ENCODE data around the gene PHLDB2. TPM values are rescaled to one million over a fixed set of nuclear protein-coding genes. Genes with fewer than 3 reads are reported as not detected.

The PHLDB2 gene
- total RNA-seq, 1 donor from 2014 or later, result 3.4 TPM

DNA sequence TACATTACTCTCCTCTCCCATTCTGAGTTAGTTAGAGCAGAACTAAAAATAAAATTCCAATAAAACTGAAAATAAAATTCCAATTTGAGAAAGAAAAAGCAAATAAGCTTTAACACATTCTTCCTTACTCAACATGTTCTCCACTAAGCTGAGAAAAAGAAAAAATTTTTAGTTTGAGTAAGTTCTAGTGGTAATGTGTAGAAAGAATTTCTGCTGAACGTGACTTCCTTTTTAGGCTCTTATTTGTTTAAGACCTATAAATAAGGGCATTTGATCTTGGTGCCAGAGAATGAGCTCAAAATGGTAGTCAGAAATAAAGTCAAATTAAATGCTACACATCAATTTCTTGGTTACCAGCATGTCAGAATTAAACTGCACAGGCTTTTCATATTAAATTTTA is 62.1 kb downstream of the PHLDB2 start:
- intact Hi-C loops (cut with micrococcal nuclease), result no loop called here

GRCh38 chr3:111923095-111923771 is 64.2 kb downstream of the PHLDB2 start:
- intact Hi-C loops (cut with micrococcal nuclease), result no loop called here

DNA sequence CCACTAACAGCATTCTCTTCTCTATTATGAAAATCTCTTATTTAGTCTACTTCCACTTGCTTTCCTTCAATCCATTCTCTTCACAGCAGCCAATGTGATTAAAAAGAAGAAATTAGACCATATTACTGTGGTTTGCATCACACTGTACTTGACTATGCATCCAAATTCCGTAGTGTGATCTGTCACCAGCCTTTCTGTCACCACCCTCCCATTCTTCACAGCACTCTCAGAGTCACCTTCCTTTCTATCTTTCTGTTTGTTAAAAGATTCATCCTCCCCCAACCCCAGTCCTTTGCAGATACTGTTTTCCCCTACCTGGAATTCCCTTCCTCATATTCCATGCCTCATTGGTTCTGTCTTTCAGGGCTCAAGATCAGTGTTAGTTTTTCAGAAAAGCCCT is 64.7 kb downstream of the PHLDB2 start:
- intact Hi-C loops (cut with micrococcal nuclease), result no loop called here

GRCh38 chr3:111924283-111924682 is 65.2 kb downstream of the PHLDB2 start:
- intact Hi-C loops (cut with micrococcal nuclease), result no loop called here

DNA sequence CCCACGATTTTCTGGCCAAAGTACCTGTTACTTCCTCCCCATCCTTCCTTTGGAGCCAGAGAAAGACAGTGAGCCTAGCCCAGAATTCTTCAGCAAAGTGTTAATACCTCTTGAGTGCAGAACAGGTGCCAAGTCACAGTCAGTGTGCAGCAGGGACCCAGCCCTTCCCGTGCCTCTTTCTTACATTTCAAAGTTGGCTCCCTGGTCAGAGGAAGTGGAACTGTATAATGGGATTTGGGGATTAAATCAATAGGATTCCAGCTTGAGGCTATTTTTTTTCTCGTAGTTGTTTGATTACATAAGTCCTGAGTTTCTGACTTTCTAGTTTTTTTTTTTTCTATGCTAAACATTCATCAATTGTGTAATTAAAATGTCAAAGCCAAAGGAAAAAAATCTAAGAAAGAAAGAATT is 67.2 kb downstream of the PHLDB2 start:
- intact Hi-C loops (cut with micrococcal nuclease), result no loop called here

DNA sequence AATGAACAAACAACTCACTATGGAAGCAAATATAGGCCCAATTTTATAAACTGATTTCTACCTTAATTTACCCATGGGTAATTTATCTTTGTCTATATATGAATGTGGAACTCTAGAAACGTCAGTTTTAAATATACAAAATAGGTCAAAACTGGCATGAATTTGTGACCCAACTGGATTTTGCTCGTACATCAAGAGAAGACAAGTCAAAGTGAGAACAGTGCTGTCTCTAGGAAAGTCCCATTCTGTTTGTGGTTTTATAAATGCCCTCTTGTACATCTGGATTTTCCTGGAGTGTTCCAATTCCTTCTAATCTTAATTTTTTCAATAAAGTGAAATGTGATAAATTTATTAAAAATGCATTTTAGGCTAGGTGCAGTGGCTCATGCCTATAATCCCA is 69.5 kb downstream of the PHLDB2 start:
- intact Hi-C loops (cut with micrococcal nuclease), result no loop called here

- intact Hi-C loops (cut with micrococcal nuclease), result no loop called here
These were observed 70.4 kb downstream of the PHLDB2 start for GRCh38 chr3:111929484-111929883.

GRCh38 chr3:111932946-111933345 is 73.9 kb downstream of the PHLDB2 start:
- intact Hi-C loops (cut with micrococcal nuclease), result no loop called here

- intact Hi-C loops (cut with micrococcal nuclease), result no loop called here
These were observed 77.3 kb downstream of the PHLDB2 start for GRCh38 chr3:111936191-111936841.

- intact Hi-C loops (cut with micrococcal nuclease), result no loop called here
These were observed 77.9 kb downstream of the PHLDB2 start for GRCh38 chr3:111936967-111937366.

GRCh38 chr3:111937871-111938270 is 78.8 kb downstream of the PHLDB2 start:
- intact Hi-C loops (cut with micrococcal nuclease), result no loop called here

GRCh38 chr3:111939873-111940272 is 80.8 kb downstream of the PHLDB2 start:
- intact Hi-C loops (cut with micrococcal nuclease), result no loop called here

GRCh38 chr3:111943533-111943932 is 84.5 kb downstream of the PHLDB2 start:
- intact Hi-C loops (cut with micrococcal nuclease), result no loop called here

GRCh38 chr3:111944372-111944771 is 85.3 kb downstream of the PHLDB2 start:
- intact Hi-C loops (cut with micrococcal nuclease), result no loop called here

DNA sequence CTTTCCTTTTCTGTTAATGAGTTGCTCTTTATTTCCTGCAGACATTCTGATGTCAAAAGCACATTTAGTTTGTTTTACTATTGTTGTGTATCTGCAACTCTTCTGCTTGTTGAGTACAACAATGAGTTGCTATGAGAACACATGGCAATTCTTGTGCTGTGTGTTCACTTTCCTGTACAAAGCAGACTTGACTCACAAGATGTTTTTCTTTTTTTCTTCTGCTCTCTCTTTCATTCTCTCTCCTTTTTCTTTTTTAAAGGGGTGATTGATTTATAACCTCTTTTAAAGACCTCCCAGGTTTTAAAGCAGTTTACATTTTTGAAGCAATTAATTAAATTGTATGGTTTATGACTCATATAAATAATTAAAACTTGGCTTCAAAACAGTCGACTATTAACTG is 88.2 kb downstream of the PHLDB2 start:
- intact Hi-C loops (cut with micrococcal nuclease), result no loop called here

DNA sequence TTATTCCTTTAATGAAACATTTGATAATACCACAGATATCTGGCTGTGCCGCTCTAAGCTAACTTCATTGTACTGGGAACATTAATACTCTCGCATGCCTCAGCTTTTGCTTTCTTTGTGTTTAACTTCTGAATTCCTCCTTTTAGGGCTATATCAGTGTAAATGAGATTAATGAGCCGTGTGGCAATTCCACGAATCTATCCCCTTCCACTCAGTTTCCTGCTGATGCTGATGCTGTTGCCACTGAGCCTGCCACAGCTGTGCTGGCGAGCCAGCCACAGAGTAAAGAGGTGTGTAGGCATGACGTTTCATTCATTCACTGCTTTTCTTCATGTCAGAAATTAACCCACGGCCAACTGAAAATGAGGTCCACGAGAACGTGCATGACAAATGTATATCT is 89.7 kb downstream of the PHLDB2 start:
- intact Hi-C loops (cut with micrococcal nuclease), result no loop called here

DNA sequence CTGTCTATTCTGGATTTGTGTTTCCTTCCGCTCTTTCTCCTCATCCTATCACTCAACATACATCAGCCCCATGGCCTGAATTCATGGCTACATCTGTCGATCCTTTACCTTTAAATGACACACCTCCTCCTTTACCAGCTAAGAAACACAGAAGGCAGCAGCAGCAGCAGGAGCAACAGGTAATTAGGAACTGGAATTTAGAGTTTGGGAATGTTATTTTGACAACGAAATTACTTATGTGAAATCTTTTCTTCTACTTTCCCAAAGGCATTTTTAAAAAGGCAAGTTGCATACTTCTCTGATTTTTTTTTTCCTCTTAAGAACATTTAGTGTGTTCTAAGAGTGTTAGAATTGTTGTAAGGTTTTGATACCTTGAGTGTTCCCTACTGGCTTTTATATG is 90.6 kb downstream of the PHLDB2 start:
- intact Hi-C loops (cut with micrococcal nuclease), result no loop called here

GRCh38 chr3:111951032-111951431 is 92.0 kb downstream of the PHLDB2 start:
- intact Hi-C loops (cut with micrococcal nuclease), result no loop called here

DNA sequence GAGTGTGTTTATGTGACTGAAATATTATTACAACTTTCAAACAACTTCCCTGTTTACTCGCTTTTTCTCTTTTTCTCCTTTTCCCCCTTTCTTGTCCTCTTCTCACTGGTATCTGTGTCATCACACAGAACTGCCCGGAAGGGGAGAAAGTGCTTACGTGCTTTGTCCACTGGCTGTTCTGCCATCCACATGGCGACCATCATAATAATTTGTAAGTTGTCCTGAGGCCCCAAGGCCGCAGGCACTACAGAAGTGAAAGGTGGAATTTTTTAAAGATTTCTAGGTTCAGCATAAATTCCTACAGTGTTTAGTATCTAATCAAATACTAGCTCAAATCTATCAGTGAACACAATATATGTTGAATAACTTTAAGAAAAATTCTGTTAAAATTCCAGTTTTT is 93.0 kb downstream of the PHLDB2 start:
- intact Hi-C loops (cut with micrococcal nuclease), result no loop called here

DNA sequence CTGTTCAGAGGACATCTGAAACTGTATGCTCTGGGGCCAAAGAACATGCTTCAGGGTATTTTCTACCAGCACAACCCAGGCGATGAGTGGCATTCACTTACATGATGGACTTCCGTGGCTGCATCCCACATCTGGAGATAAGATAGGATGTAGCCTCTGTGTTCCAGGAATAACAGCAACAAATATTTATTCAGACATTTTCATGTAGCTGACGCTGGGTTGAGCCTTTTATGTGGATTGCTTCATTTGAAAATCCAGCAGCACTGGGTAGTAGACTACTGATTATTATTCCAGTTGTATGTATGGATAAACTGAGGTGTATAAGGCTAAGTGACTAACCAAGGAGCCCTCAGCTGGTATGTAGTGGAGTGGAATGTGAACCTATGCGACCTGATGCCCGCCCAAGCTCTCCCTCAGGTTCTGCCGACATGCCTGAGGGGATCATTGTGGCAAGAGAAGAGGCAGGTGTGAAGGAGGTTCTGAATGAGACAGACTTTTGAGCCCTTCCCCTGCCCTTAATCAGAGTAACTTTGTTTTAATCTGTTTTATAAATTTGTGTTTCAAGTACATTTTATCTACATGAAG is 93.9 kb downstream of the PHLDB2 start:
- intact Hi-C loops (cut with micrococcal nuclease), result no loop called here

DNA sequence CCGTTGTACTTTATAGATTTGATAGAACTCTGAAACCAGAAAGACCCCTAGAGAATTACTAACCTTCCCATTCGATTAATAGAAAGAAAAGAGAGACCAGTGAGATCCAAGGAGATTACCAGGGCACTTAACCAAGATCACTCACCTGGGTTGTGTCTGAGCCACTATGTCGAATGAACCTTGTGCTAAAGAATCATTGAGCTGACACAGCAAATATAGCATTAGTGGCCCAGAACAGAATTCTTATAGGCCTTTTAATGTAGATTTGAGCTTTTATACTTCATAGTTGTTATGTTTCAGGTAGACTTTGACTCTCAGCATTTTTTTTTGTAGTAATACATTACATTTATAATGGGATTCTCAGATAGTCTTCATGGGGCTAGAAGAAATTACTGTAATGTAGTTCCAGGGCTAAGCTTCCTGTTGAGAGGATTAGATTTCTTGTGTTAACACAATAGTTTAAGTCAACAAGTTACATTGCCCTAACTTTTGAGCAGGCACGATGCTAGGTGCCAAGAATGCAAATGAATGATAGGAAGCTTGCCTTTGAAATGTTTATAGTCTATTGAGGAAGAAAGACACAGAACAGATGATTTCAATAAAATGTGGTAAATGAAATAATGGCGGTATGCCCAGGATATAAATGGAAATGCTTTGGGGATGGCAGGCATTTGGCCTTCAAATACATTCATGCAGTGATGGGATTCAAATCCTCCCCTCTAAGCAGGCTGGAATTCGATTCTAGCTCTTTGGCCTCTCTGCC is 95.3 kb downstream of the PHLDB2 start:
- intact Hi-C loops (cut with micrococcal nuclease), result no loop called here

GRCh38 chr3:111955876-111956275 is 96.8 kb downstream of the PHLDB2 start:
- intact Hi-C loops (cut with micrococcal nuclease), result no loop called here

Data from T-helper 1 cell treated with Interleukin-12 subunit alpha and Interleukin-12 subunit beta and Interleukin-4 antibody, amounts not matched to agents 30 ng/mL and 1 ng/mL, for 36 hours (primary cell).